Gastrocnemius medialis (tissue), 4 donors: ENCODE results near the gene ISLR. TPM values are rescaled to one million over a fixed set of nuclear protein-coding genes. Genes with fewer than 3 reads are reported as not detected.

Experiments used
- ATAC-seq, 2 donors: fragments of 150-250 bp; one replicate each; pipeline ENCODE4 v1.9.1; 2016
- DNase-seq, 2 donors: peaks; one replicate each; pipeline ENCODE4 v3.0.0-alpha.2; 2019
- H3K27ac ChIP-seq, 4 donors: fragments of 200-600 bp; sonication (generic); 1 replicate in 1 of 4; 2 replicates in 3 of 4; pipeline ENCODE4 v1.5.1; 2016 to 2018; ENCODE audit warnings: mild to moderate bottlenecking in 2 of 4, moderate library complexity in 1 of 4
- H3K27me3 ChIP-seq, 3 donors: fragments of 200-600 bp; sonication (generic) in 2 of 3; 1 replicate in 1 of 3; 2 replicates in 2 of 3; pipeline versions ENCODE4 v1.5.1 to v1.6.0; 2016 to 2019; ENCODE audit warnings: mild to moderate bottlenecking in 1 of 3, moderate library complexity in 1 of 3
- H3K36me3 ChIP-seq, 2 donors: fragments of 200-600 bp; sonication (generic) in 1 of 2; one replicate each; pipeline ENCODE4 v1.5.1; 2017 to 2018
- H3K4me1 ChIP-seq, 2 donors: fragments of 200-600 bp; sonication (generic) in 1 of 2; one replicate each; pipeline ENCODE4 v1.5.1; 2016 to 2017; ENCODE audit warnings: mild to moderate bottlenecking in 2 of 2
- H3K4me3 ChIP-seq, 4 donors: fragments of 200-600 bp; sonication (generic) in 3 of 4; 1 replicate in 1 of 4; 2 replicates in 3 of 4; pipeline ENCODE4 v1.5.1; 2016 to 2019; ENCODE audit warnings: mild to moderate bottlenecking in 2 of 4
- H3K9me3 ChIP-seq, 3 donors: fragments of 200-600 bp; sonication (generic) in 2 of 3; 1 replicate in 1 of 3; 2 replicates in 2 of 3; pipeline ENCODE4 v1.5.1; 2016 to 2019
- CTCF ChIP-seq, 5 experiments: fragments of 450-650 bp in 3 of 5; fragments of 200-600 bp in 2 of 5; sonication (generic) in 2 of 5; IDR thresholded peaks in 4 of 5; conservative IDR thresholded peaks in 1 of 5; 1 replicate in 4 of 5; 2 replicates in 1 of 5; pipeline ENCODE4 v1.5.1; 2016 to 2019; ENCODE audit warnings: antibody characterized with exemption in 5 of 5, mild to moderate bottlenecking in 3 of 5, moderate library complexity in 3 of 5
- POLR2A ChIP-seq, 2 donors: fragments of 450-650 bp; IDR thresholded peaks; one replicate each; pipeline ENCODE4 v1.6.1; 2017; ENCODE audit warnings: antibody characterized with exemption in 2 of 2, mild to moderate bottlenecking in 2 of 2, moderate library complexity in 2 of 2
- in situ Hi-C, 4 donors: fragments of 200-750 bp; cut with MboI; loops; one replicate each; pipeline versions ENCODE4 v1.15.0 to v1.8.0; 2017; ENCODE audit warnings: low sequenced_read_pairs in 4 of 4
- intact Hi-C: fragments of 100-400 bp; cut with DNase I; formaldehyde crosslinking; loops from one replicate; pipeline ENCODE4 v1.15.1; 2023; ENCODE audit warnings: low total_unique reads
- total RNA-seq, 4 donors: library from RNA; depleted of rRNA; stranded (reverse); fragments of >200 nt; gene quantifications; one replicate each; pipeline versions ENCODE4 v1.1.0 to v1.2.3, GENCODE V29; 2016

ISLR gene
- total RNA-seq, 4 donors from 2014 or later = 5.9 to 29.4 (median 25.9) TPM

- H3K27me3 ChIP-seq = no peaks in the 10 kb centered on the region
- no peak overlapping the region for H3K27ac ChIP-seq
- peaks cover 0 to 3% of the 10 kb centered on the region in 2 donors for H3K4me1 ChIP-seq
- no peaks in the 10 kb centered on the region for H3K36me3 ChIP-seq
- H3K4me3 ChIP-seq = no peak overlapping the region
- no peak for ATAC-seq
- DNase-seq = no peak
- intact Hi-C loops (no loop called here), in situ Hi-C loops (no loop called here)
- TF ChIP-seq CTCF (IDR thresholded peaks at IDR 0.05 in 4 of 5, conservative IDR thresholded peaks at IDR 0.05 in 1 of 5) = no peak
- no peak for TF ChIP-seq POLR2A (IDR thresholded peaks at IDR 0.05)
- H3K9me3 ChIP-seq = no peaks in the 10 kb centered on the region
Measured at GRCh38 chr15:74199297-74199652, 25.8 kb downstream of the ISLR start.

GRCh38 chr15:74200412-74200815, 26.9 kb downstream of the ISLR start:
- Histone ChIP-seq H3K36me3 (no peaks in the 10 kb centered on the region), H3K27me3 (no peaks in the 10 kb centered on the region), H3K27ac (no peak overlapping the region), H3K4me1 (peaks cover 0 to 3% of the 10 kb centered on the region in 2 donors), H3K9me3 (no peaks in the 10 kb centered on the region), H3K4me3 (no peak overlapping the region)
- no peak for TF ChIP-seq POLR2A (IDR thresholded peaks at IDR 0.05)
- TF ChIP-seq CTCF (IDR thresholded peaks at IDR 0.05 in 4 of 5, conservative IDR thresholded peaks at IDR 0.05 in 1 of 5) = no peak
- ATAC-seq = peak; percentile 71 to 75
- in situ Hi-C loops = no loop called here
- intact Hi-C loops = no loop called here
- DNase-seq = peak; percentile 26 to 65

- TF ChIP-seq CTCF (IDR thresholded peaks at IDR 0.05 in 4 of 5, conservative IDR thresholded peaks at IDR 0.05 in 1 of 5) = no peak
- Histone ChIP-seq H3K27me3 (no peaks in the 10 kb centered on the region), H3K36me3 (no peaks in the 10 kb centered on the region), H3K27ac (no peak overlapping the region), H3K4me1 (peaks cover 0 to 3% of the 10 kb centered on the region in 2 donors), H3K9me3 (no peaks in the 10 kb centered on the region), H3K4me3 (no peak overlapping the region)
- ATAC-seq (peak in 1 of 2 donors; percentile 26), DNase-seq (peak; percentile 11 to 57)
- in situ Hi-C loops = no loop called here
- intact Hi-C loops = no loop called here
Measured at GRCh38 chr15:74200871-74201419, 27.4 kb downstream of the ISLR start.

GRCh38 chr15:74201710-74202420, 28.4 kb downstream of the ISLR start:
- in situ Hi-C loops (no loop called here), intact Hi-C loops (no loop called here)
- H3K9me3 ChIP-seq = no peaks in the 10 kb centered on the region
- H3K4me3 ChIP-seq = no peak overlapping the region
- H3K4me1 ChIP-seq = peaks cover 0 to 3% of the 10 kb centered on the region in 2 donors
- no peak for DNase-seq
- H3K27me3 ChIP-seq = no peaks in the 10 kb centered on the region
- H3K27ac ChIP-seq = no peak overlapping the region
- ATAC-seq = no peak
- no peak for TF ChIP-seq CTCF (IDR thresholded peaks at IDR 0.05 in 4 of 5, conservative IDR thresholded peaks at IDR 0.05 in 1 of 5)
- H3K36me3 ChIP-seq = no peaks in the 10 kb centered on the region
